DND-41 (cell line): ENCODE data around the gene SMIM10L2A.
A peak's percentile ranks its signal among the peaks of the same experiment; 100 is the strongest.

Experiments used
- CTCF ChIP-seq: IDR thresholded peaks from 2 replicates; pipeline ENCODE4 v1.5.1; 2012; ENCODE audit warnings: borderline replicate concordance, low read length, moderate library complexity, mild to moderate bottlenecking; ENCODE audit not compliant: poor library complexity, severe bottlenecking; ENCODE audit errors: extremely low read depth
- EZH2 ChIP-seq: IDR thresholded peaks from 3 replicates; pipeline ENCODE4 v1.6.1; 2012; ENCODE audit warnings: borderline replicate concordance, low read depth, mild to moderate bottlenecking, moderate library complexity, low read length, inconsistent platforms; ENCODE audit not compliant: severe bottlenecking

- TF ChIP-seq CTCF, result peak; percentile 8
- TF ChIP-seq EZH2, result no peak
These were observed 28.1 kb downstream of the SMIM10L2A start for GRCh38 chrX:135449637-135450550.
